Right lobe of liver (tissue), 6 donors: ENCODE measurements around the gene AMPD3. TPM values are rescaled to one million over a fixed set of nuclear protein-coding genes. Genes with fewer than 3 reads are reported as not detected.
A peak's percentile ranks its signal among the peaks of the same experiment; 100 is the strongest.

Experiments used
- ATAC-seq, 4 donors: fragments of 200-7000 bp; cut with Tn5 transposase; one replicate each; pipeline ENCODE4 v1.9.1; 2020; ENCODE audit warnings: mild to moderate bottlenecking in 4 of 4, moderate library complexity in 4 of 4
- DNase-seq, 3 donors: peaks; one replicate each; pipeline ENCODE4 v3.0.0-alpha.2; 2020
- H3K27ac ChIP-seq, 3 donors: fragments of 200-600 bp; one replicate each; pipeline ENCODE4 v1.8.0; 2022
- H3K27me3 ChIP-seq, 2 donors: fragments of 200-600 bp; one replicate each; pipeline ENCODE4 v1.8.0; 2022
- H3K36me3 ChIP-seq, 4 donors: fragments of 200-600 bp; sonication (generic) in 1 of 4; one replicate each; pipeline versions ENCODE4 v1.5.1 to v1.8.0; 2017 to 2022; ENCODE audit warnings: control low read depth in 1 of 4
- H3K4me1 ChIP-seq, 4 donors: fragments of 200-600 bp; sonication (generic) in 1 of 4; one replicate each; pipeline versions ENCODE4 v1.5.1 to v1.8.0; 2017 to 2022; ENCODE audit warnings: control low read depth in 1 of 4
- H3K4me3 ChIP-seq, 3 donors: fragments of 200-600 bp; one replicate each; pipeline ENCODE4 v1.8.0; 2022
- H3K9me3 ChIP-seq, 4 donors: fragments of 200-600 bp; sonication (generic) in 1 of 4; one replicate each; pipeline versions ENCODE4 v1.5.1 to v1.8.0; 2017 to 2022; ENCODE audit warnings: control low read depth in 1 of 4
- POLR2A ChIP-seq: fragments of 450-650 bp; IDR thresholded peaks from one replicate; pipeline ENCODE4 v1.6.1; 2017; ENCODE audit warnings: antibody characterized with exemption, mild to moderate bottlenecking
- WGBS: methylation state at CpG from one replicate; pipeline ENCODE4 v1.1.6; 2018; ENCODE audit warnings: low coverage, low lambda C conversion rate; ENCODE audit not compliant: insufficient coverage; ENCODE audit errors: missing lambda C conversion rate; 5-methylcytosine and 5-hydroxymethylcytosine counted together
- intact Hi-C, 2 donors: fragments of 100-400 bp; cut with DNase I; formaldehyde crosslinking; loops; one replicate each; pipeline versions ENCODE4 v1.11.2 to v1.14.1; 2022
- microRNA counts: library from miRNA; unstranded; fragments of <30 nt; microRNA quantifications from one replicate; lab custom pipeline; 2016
- total RNA-seq, 6 experiments: library from RNA; depleted of rRNA in 2 of 6; stranded (reverse); fragments of >200 nt in 2 of 6; fragmentation: NEBNext Ultra II Directional in 3 of 6; extraction: Animal tissue kit (Norgen Biotek cat#: 25700) in 3 of 6; gene quantifications; one replicate each; pipeline versions ENCODE4 v1.1.0 to v1.2.4, GENCODE V29; 2016 to 2023
- TF ChIP-seq, protein P1 (sequence below), 4 donors: fragments of 200-600 bp in 3 of 4; fragments of 450-650 bp in 1 of 4; IDR thresholded peaks; one replicate each; pipeline versions ENCODE4 v1.5.1 to v1.8.0; 2016 to 2022; ENCODE audit warnings: antibody characterized with exemption in 4 of 4, mild to moderate bottlenecking in 2 of 4
- donor health status: DM: no; HTN: yes; CAD: no.
- donor health status: DM: no; HTN: no; CAD: no.
- donor health status: DM: no; HTN: no; CAD: no.
- donor health status: DM: no; HTN: yes; CAD: no.
- donor health status: DM: no; HTN: yes; CAD: no.

The AMPD3 gene
- total RNA-seq, 6 experiments from 2014 or later = 0.98 to 5.0 (median 1.8) TPM

DNA sequence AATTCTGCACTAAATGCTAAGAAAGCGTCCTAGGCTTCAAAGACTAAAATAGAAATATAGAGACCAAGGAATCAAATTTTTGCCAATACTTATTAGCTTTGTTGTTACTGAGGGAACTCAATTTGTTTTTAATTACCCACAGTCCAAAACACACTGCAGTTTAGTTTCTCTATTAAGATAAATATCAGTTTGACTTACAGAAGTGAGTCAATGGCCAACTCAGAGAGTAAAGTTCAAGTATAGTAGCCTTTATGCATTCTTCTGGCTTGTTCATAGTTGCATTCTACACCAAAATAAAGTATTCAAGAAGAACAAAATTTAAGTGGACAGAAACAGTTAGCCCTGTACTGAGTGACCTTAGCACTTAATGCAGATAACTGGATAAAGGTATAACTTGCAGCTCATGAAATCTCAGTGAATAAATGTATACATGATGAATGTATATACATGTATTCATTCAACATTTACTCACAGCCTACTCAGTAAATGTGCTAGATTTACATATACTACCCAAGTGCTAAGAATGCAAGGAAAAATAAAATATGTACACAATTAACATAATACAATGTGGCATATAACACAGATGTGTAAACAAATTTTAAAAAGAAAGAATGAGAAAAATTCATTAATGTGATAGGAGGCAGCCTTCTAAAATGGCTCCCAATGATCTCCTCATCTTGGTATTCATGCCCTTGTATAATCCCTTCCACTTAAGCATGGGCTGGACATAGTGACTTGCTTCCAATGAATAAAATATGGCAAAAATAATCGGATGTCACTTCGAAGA is 95.6 kb downstream of the AMPD3 start:
- no peak for TF ChIP-seq POLR2A
- TF ChIP-seq, protein P1, sequence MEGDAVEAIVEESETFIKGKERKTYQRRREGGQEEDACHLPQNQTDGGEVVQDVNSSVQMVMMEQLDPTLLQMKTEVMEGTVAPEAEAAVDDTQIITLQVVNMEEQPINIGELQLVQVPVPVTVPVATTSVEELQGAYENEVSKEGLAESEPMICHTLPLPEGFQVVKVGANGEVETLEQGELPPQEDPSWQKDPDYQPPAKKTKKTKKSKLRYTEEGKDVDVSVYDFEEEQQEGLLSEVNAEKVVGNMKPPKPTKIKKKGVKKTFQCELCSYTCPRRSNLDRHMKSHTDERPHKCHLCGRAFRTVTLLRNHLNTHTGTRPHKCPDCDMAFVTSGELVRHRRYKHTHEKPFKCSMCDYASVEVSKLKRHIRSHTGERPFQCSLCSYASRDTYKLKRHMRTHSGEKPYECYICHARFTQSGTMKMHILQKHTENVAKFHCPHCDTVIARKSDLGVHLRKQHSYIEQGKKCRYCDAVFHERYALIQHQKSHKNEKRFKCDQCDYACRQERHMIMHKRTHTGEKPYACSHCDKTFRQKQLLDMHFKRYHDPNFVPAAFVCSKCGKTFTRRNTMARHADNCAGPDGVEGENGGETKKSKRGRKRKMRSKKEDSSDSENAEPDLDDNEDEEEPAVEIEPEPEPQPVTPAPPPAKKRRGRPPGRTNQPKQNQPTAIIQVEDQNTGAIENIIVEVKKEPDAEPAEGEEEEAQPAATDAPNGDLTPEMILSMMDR (IDR thresholded peaks at IDR 0.05) = no peak
- Histone ChIP-seq H3K4me3 (no peak overlapping the region), H3K4me1 (no peaks in the 10 kb centered on the region), H3K27me3 (no peaks in the 10 kb centered on the region), H3K9me3 (no peaks in the 10 kb centered on the region), H3K36me3 (no peaks in the 10 kb centered on the region), H3K27ac (no peak overlapping the region)
- DNase-seq (no peak), ATAC-seq (peak in 2 of 4 donors; percentile 35 to 84)
- 71% methylated on average over 3 of the region's 3 CpGs for WGBS
- intact Hi-C loops = no loop called here

DNA sequence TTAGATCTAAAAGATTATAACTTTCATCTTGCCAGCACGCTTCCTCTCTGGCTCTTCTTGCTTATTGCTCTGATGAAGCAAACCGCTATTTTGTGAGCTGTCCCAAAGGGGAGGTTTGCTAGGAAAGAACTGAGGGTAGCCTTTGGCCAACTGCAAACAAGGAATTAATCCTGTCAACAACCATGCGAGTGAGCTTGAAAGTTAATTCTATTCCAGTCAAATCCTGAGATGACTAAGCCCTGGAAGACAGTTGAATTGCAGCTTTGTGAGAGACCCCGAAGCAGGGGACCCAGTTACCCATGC is 96.2 kb downstream of the AMPD3 start:
- DNase-seq = no peak

DNA sequence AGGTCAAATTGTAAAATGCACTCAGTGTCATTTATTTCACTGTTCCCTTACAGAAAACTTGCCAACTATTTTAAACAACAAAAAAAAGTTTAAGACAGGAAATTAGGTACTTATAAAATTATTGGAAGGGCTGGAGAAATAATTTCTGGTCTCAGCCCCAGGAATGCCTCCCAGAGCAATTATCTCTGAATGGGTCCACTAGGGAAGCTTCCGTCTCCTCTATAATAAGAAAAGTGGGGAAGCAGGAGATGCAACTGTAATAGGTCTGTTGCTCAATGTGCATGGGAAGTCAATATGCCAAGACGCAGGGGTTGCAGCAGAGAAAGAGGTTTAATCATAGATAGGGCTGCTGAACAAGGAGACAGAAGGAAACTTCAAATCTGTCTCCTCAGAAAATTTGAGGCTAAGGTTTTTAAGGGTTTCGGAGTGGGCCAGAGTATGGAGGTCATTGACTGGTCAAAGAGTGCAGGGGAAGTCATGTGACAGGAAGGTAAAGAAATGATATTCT is 96.8 kb downstream of the AMPD3 start:
- Histone ChIP-seq H3K27ac (no peak overlapping the region), H3K9me3 (no peaks in the 10 kb centered on the region), H3K36me3 (no peaks in the 10 kb centered on the region), H3K4me1 (no peaks in the 10 kb centered on the region), H3K27me3 (no peaks in the 10 kb centered on the region), H3K4me3 (no peak overlapping the region)
- DNase-seq = no peak
- WGBS = 78% methylated on average over 3 of the region's 3 CpGs
- no peak for ATAC-seq
- TF ChIP-seq, protein P1 (IDR thresholded peaks at IDR 0.05) = no peak
- TF ChIP-seq POLR2A = no peak
- intact Hi-C loops = no loop called here

More for the DNA sequence above, 96.2 kb downstream of the AMPD3 start:
- Histone ChIP-seq H3K27ac (no peak overlapping the region), H3K9me3 (no peaks in the 10 kb centered on the region), H3K4me3 (no peak overlapping the region), H3K27me3 (no peaks in the 10 kb centered on the region), H3K4me1 (no peaks in the 10 kb centered on the region), H3K36me3 (no peaks in the 10 kb centered on the region)
- WGBS = 67% methylated on average over 4 of the region's 4 CpGs
- intact Hi-C loops = no loop called here
- no peak for TF ChIP-seq POLR2A
- TF ChIP-seq, protein P1 (IDR thresholded peaks at IDR 0.05) = no peak
- no peak for ATAC-seq

DNA sequence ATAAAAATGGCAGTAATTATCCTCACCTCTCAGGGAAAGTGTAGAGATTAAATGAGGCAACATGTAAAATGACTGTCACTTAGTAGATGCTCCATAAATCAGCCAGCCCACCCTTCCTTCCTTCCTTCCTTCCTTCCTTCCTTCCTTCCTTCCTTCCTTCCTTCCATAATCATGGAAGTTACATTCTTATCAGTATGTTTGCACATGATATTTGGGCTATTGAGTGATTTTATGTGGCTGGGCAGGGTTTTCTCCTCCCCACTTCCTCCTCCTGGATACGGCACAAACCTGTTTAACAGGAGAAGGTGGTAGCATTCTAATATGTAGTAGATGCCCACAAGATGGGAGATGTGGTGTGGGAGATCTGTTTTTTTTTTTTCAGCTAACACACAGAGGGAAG is 101.5 kb downstream of the AMPD3 start:
- ATAC-seq (no peak), DNase-seq (no peak)
- Histone ChIP-seq H3K36me3 (no peaks in the 10 kb centered on the region), H3K27me3 (no peaks in the 10 kb centered on the region), H3K27ac (no peak overlapping the region), H3K4me3 (no peak overlapping the region), H3K4me1 (no peaks in the 10 kb centered on the region), H3K9me3 (no peaks in the 10 kb centered on the region)
- 71% methylated on average over 1 of the region's 1 CpG for WGBS
- TF ChIP-seq POLR2A = no peak
- TF ChIP-seq, protein P1 (IDR thresholded peaks at IDR 0.05) = no peak
- intact Hi-C loops = no loop called here

MicroRNA genes within 50 kb of the gene (microRNA counts, 767-probe panel; counts per million panel counts)
- 237 counts per million for microRNA hsa-miR-4485 (lab: Ali Mortazavi, UCI)

Other genes with a start within 250 kb of the AMPD3 start
- 10 to 100 TPM; 13.7 to 28.4 (median 21.3) TPM for gene SBF2, start 161.0 kb upstream of the AMPD3 start, total RNA-seq
- 10 to 100 TPM in 5 of 6 experiments, 1 to 10 TPM in 1; 7.9 to 82.6 (median 21.6) TPM for gene ADM, start 150.2 kb upstream of the AMPD3 start, total RNA-seq
- 10 to 100 TPM; 11.2 to 21.0 (median 15.1) TPM for gene RNF141, start 85.9 kb downstream of the AMPD3 start, total RNA-seq
- 10 to 100 TPM in 5 of 6 experiments, 1 to 10 TPM in 1; 9.3 to 60.8 (median 28.3) TPM for gene LYVE1, start 113.4 kb downstream of the AMPD3 start, total RNA-seq
- gene IRAG1, start 238.5 kb downstream of the AMPD3 start, total RNA-seq = 1 to 10 TPM; 1.2 to 2.3 (median 1.4) TPM